Measurements from ENCODE around the gene ZNF280B. TPM values are rescaled to one million over a fixed set of nuclear protein-coding genes. Genes with fewer than 3 reads are reported as not detected.
A peak's percentile ranks its signal among the peaks of the same experiment; 100 is the strongest.

The ZNF280B gene
- total and polyA plus RNA-seq, 10 of the 15 experiments (the other 5 are each of a cell fraction or from before 2014, with no cell fraction given): 0.28 to 2.2 (median 1.1) TPM

- TF ChIP-seq USF2 (IDR thresholded peaks at IDR 0.05; ENCODE audit: borderline replicate concordance, low read depth, low read length) (peak; percentile 44; the same call in 1 of the 2 replicates), EED (IDR thresholded peaks at IDR 0.05; ENCODE audit: low read depth) (no peak), MTA3 (IDR thresholded peaks at IDR 0.05; ENCODE audit: borderline replicate concordance, low read length) (no peak), ZBTB33 (IDR thresholded peaks at IDR 0.05) (no peak), HDGF (IDR thresholded peaks at IDR 0.05) (no peak), CUX1 (IDR thresholded peaks at IDR 0.05; ENCODE audit: insufficient replicate concordance, low read depth, low read length) (no peak)
These were observed 58.2 kb downstream of the ZNF280B start (continued) for GRCh38 chr22:22450343-22450839.

Data from GM12878 (cell line).